H1 (cell line): ENCODE results near the gene SEMA3G. TPM values are rescaled to one million over a fixed set of nuclear protein-coding genes. Genes with fewer than 3 reads are reported as not detected.

ENCODE experiments used
- ATF3 ChIP-seq: IDR thresholded peaks from 2 replicates; pipeline ENCODE4 v1.6.1; 2011; ENCODE audit warnings: low read depth, mild to moderate bottlenecking, low read length; ENCODE audit not compliant: insufficient read depth
- CREB1 ChIP-seq: IDR thresholded peaks from 2 replicates; pipeline ENCODE4 v1.6.1; 2012; ENCODE audit warnings: inconsistent platforms
- GTF2F1 ChIP-seq: IDR thresholded peaks from 2 replicates; pipeline ENCODE4 v1.6.1; 2012; ENCODE audit warnings: low read depth, low read length, improper control_type of control experiment, borderline replicate concordance
- NRF1 ChIP-seq: IDR thresholded peaks from 2 replicates; pipeline ENCODE4 v1.6.1; 2011; ENCODE audit warnings: mild to moderate bottlenecking, low read depth, low read length, improper control_type of control experiment
- SIX5 ChIP-seq: IDR thresholded peaks from 2 replicates; pipeline ENCODE4 v1.6.1; 2011; ENCODE audit warnings: mild to moderate bottlenecking, low read depth, low read length
- polyA plus RNA-seq, 7 experiments: library from polyadenylated mRNA; depleted of rRNA in 3 of 7; stranded (reverse) in 5 of 7; unstranded in 2 of 7; fragments of >200 nt in 5 of 7; fragments of 200-250 nt in 2 of 7; gene quantifications; 1 replicate in 5 of 7; 2 replicates in 1 of 7; 4 replicates in 1 of 7; pipeline versions ENCODE4 v1.2.1 to v1.2.3, GENCODE V29; 2011 to 2013; ENCODE audit warnings: missing spikeins in 2 of 7, mixed read lengths in 2 of 7
- total RNA-seq: library from RNA; stranded (reverse); fragmentation: NEBNext Ultra II Directional; extraction: Animal tissue kit (Norgen Biotek cat#: 25700); gene quantifications from 2 replicates; pipeline ENCODE4 v1.2.1, GENCODE V29; 2021

Gene SEMA3G
- total and polyA plus RNA-seq, 2 of the 8 experiments (the other 6 are each of a cell fraction or from before 2014, with no cell fraction given): 0.95 to 1.5 TPM

- TF ChIP-seq SIX5 (no peak), CREB1 (no peak), NRF1 (no peak), GTF2F1 (no peak), ATF3 (no peak)
Measured at GRCh38 chr3:52456800-52457183, 11.9 kb upstream of the SEMA3G start (continued).
